GM18508 (cell line): ENCODE results near the gene BIVM.

Source experiments
- ATAC-seq: cut with Tn5 transposase; IDR thresholded peaks from one replicate; pipeline ENCODE4 v1.9.1; 2021; ENCODE audit warnings: moderate number of reproducible peaks; ENCODE audit not compliant: insufficient read depth, unreplicated experiment

Gene BIVM

DNA sequence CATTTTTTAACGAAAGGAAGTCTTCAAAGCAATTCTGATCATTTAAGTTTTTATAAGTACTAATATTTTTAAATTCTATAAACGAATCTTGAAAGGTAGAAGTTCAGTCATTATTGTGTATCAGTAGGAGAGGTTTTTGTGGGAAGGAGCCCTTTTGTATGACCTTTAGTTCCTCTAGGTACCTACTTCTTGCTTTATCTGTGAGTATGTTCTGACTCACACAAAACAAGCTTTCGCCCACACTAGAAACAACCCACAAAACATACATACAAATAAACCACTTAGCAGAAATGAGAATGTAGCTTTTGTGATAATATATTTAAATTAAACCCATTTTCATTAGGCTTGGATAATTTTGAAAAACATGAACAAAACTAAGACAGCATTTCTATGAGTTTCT lies 74.7 kb downstream of the BIVM start:
- ATAC-seq = no peak

DNA sequence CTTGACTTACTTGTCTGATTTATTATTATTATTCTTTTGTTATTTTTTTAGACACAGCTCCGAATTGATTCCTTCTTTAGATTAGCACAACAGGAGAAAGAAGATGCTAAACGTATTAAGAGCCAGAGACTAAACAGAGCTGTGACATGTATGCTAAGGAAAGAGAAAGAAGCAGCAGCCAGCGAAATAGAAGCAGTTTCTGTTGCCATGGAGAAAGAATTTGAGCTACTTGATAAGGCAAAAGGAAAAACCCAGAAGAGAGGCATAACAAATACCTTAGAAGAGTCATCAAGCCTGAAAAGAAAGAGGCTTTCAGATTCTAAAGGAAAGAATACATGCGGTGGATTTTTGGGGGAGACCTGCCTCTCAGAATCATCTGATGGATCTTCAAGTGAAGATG lies 76.3 kb downstream of the BIVM start:
- ATAC-seq = no peak

DNA sequence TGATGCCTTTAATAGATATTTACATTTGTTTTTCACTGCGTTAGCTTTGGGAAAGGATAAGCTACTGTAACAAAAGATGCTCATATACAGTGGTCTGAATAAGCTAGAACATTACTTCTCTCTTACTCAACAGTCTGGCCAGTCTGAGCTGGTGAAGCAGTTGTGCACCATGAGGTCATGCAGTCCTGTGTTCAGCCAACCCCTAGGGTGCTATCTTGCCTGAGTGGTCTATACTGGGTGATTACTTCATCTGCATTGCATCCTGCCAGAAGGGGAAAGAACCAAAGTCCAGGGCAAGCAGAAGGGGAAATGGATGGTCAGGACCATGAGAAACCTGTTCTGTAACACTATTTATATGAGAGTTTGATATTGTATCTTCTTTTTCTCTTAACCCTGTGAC lies 78.4 kb downstream of the BIVM start:
- ATAC-seq = no peak

DNA sequence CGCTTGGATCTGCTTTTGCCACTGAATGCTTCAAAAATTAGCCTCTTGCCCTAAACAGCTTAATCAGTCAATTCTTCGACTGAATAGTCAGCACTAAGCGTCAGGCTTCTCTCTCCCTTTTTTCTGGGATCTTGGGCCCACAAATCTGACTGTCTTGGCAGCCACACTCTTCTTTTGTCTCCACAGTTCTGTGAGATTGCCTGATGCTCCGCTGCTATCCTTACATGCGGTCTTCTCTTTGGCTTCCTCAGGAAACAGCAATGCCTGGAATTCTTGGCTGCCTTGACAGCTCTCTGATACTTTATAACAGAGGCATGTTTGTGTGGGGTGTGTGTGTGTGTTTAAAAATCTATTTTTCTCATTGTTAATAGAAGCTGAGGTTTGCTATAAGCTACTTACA lies 79.6 kb downstream of the BIVM start:
- ATAC-seq = no peak

DNA sequence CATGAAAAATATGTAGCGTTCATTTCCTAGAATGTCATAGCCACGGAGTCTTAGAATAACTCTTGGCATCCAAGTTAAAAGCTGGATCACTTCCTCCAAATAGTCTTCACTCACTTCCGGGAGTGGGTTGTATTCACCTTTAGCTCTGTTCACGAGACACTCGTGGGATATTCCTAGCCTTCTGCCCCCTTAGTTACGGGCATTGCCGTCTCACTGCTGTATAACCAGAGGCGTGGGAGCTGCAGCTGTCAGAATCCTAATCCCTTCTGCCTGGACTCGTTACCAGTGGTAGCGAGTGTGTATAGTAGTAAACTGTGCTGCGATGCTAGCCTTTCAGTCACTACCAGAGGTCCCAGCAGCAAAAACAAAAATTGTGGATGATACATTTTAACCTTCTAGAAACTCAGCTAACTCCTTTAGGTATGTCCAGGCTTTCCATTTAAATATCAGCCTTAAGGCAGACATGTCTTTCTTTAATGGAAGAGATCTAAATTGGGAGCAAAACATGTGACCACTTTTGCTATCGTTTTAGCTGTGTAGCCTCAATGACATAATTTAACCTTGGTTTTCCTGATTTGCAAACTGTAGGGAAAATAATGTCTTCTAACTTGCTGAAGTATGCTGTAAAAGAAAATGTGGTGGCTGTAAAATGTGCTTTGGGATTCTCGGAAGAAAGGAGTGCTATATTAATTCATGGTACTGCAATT lies 81.0 kb downstream of the BIVM start:
- ATAC-seq = no peak

DNA sequence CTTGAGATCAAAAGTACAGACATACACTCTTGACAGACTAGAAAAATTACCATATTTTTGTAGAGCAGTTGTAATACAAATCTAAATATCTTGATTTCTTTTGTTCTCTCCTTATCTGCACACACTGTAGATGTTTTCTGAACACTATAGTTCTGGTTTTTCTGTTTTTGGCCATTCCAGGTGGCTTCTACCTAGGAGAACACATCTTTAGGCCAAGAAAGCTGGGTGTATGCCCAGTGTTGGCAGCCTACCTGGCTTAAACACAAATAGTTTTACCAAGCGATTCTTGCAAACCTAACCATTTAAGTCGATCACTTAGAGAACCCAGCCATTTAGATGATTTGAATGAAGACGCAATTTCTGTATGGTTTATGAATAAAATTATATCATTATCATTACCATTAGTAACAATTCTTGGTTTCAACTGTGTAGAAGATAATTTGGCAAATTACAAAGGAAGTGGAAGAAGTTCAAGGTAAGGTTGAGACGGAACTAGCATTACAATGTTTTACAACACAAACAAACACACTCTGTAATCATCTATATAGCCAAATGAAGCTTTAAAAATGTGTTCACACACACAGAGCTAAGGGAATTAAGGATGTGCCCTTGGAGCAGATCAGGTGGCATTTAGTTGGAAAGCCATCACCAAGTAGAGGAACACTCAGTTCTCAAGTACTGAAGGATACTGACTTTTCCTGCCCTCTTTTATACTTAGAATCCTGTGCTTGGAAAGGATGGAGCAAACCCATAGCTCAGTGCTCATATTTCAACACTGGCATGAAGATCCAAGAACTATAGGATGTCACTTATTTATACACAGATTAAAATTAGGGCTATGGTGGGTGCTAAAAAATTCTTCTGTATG lies 83.1 kb downstream of the BIVM start:
- ATAC-seq = no peak
